Kidney (tissue), 14 donors: Measurements from ENCODE around the gene MAP2K3. TPM values are rescaled to one million over a fixed set of nuclear protein-coding genes. Genes with fewer than 3 reads are reported as not detected.

ENCODE experiments used
- DNase-seq, 5 donors: peaks; one replicate each; pipeline ENCODE4 v3.0.0-alpha.2; 2013 to 2020
- FAIRE-seq: peaks from 2 replicates; lab custom pipeline; 2012; peaks lifted over from hg19 to GRCh38; lab: Jason Lieb, UNC
- H3K27ac ChIP-seq, 2 donors: one replicate each; pipeline ENCODE4 v1.7.0; 2013; ENCODE audit warnings: low read depth in 2 of 2, low read length in 2 of 2, inconsistent platforms in 1 of 2
- H3K27me3 ChIP-seq: one replicate; pipeline ENCODE4 v1.7.1; 2013; ENCODE audit warnings: low read length, inconsistent platforms; ENCODE audit not compliant: control insufficient read depth, insufficient read depth
- H3K36me3 ChIP-seq, 3 donors: one replicate each; pipeline versions ENCODE4 v1.7.0 to v1.7.1; 2013; ENCODE audit warnings: low read length in 3 of 3, control low read depth in 1 of 3, inconsistent platforms in 1 of 3; ENCODE audit not compliant: insufficient read depth in 3 of 3, control insufficient read depth in 2 of 3
- H3K4me1 ChIP-seq, 3 donors: one replicate each; pipeline versions ENCODE4 v1.7.0 to v1.7.1; 2013; ENCODE audit warnings: low read length in 3 of 3, inconsistent platforms in 1 of 3, low read depth in 1 of 3; ENCODE audit not compliant: control insufficient read depth in 2 of 3, insufficient read depth in 2 of 3
- H3K4me3 ChIP-seq, 3 donors: one replicate each; pipeline versions ENCODE4 v1.7.0 to v1.8.1; 2013; ENCODE audit warnings: low read length in 3 of 3, control low read depth in 1 of 3, inconsistent platforms in 1 of 3
- H3K9ac ChIP-seq, 3 donors: one replicate each; pipeline versions ENCODE4 v1.7.0 to v1.7.1; 2013; ENCODE audit warnings: low read length in 3 of 3, control low read depth in 1 of 3, inconsistent platforms in 1 of 3
- H3K9me3 ChIP-seq, 3 donors: one replicate each; pipeline versions ENCODE4 v1.7.0 to v1.7.1; 2013; ENCODE audit warnings: low read length in 3 of 3, control low read depth in 1 of 3, inconsistent platforms in 1 of 3; ENCODE audit not compliant: control insufficient read depth in 2 of 3, insufficient read depth in 1 of 3
- CTCF ChIP-seq: IDR thresholded peaks from 3 replicates; pipeline ENCODE4 v1.5.1; 2012; ENCODE audit warnings: mild to moderate bottlenecking, moderate library complexity, borderline replicate concordance; ENCODE audit not compliant: insufficient read depth; ENCODE audit errors: extremely low read depth
- intact Hi-C: fragments of 100-400 bp; cut with DNase I; formaldehyde crosslinking; loops from one replicate; pipeline ENCODE4 v1.11.1; 2022
- polyA plus RNA-seq: library from polyadenylated mRNA; stranded (reverse); fragments of 350-450 nt; fragmentation: Illumina TruSeq; extraction: RNeasy Lipid Tissue Mini Kit (QIAGEN cat#74804); gene quantifications from one replicate; pipeline ENCODE4 v1.2.3, GENCODE V29; 2014; ENCODE audit warnings: low read depth, low replicate concordance; ENCODE audit not compliant: insufficient read depth
- total RNA-seq: library from RNA; stranded (reverse); fragmentation: NEBNext Ultra II Directional; extraction: Animal tissue kit (Norgen Biotek cat#: 25700); gene quantifications from one replicate; pipeline ENCODE4 v1.2.1, GENCODE V29; 2021
- donor health status: control.
- donor health status: control.
- donor health status: control.
- donor health status: control.
- donor health status: control.
- donor health status: DM: yes; HTN: yes; CAD: no.
- donor health status: Normal renal cell carcinoma (clear cell type).

MAP2K3 gene
- total and polyA plus RNA-seq, 2 donors from 2014 or later, result 40.1 to 44.0 TPM

DNA sequence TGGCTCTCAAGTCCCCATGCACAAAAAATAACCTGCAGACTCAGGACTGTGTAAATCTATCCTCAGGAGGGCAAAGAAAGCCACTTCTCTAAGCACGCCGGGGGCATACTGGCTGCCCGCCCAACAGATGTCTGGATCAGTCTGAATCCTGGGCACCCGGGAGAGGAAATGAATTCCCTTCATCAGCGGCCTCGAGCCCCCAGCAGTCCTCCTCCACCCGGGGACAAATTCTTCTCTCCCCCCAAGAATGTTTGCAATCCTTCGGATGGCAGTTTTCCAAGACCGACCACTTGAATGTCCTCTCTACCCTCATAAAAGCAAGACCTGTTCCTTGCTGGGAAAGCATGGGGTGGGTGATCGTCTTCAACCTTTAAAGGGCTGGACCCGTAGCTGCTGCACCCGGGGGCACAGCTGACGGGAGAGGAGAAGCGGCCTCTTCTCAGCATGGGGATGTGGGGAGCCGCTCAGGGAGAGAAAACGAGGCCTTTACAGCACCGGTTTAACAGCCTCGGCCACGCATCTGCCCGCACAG, 9.4 kb upstream of the MAP2K3 start:
- Histone ChIP-seq H3K27me3 (no peaks in the 10 kb centered on the region), H3K4me3 (peak overlapping the region; percentile 53 to 70 (median 62)), H3K9ac (peak overlapping the region in 2 of 3 donors; percentile 20 to 58), H3K4me1 (peaks cover 0 to 7% (median 0%) of the 10 kb centered on the region in 3 donors), H3K36me3 (no peaks in the 10 kb centered on the region), H3K9me3 (no peaks in the 10 kb centered on the region), H3K27ac (no peak overlapping the region)
- intact Hi-C loops, result no loop called here
- no peak for FAIRE-seq
- no peak for TF ChIP-seq CTCF
- DNase-seq, result peak in 1 of 5 donors; percentile 45

DNA sequence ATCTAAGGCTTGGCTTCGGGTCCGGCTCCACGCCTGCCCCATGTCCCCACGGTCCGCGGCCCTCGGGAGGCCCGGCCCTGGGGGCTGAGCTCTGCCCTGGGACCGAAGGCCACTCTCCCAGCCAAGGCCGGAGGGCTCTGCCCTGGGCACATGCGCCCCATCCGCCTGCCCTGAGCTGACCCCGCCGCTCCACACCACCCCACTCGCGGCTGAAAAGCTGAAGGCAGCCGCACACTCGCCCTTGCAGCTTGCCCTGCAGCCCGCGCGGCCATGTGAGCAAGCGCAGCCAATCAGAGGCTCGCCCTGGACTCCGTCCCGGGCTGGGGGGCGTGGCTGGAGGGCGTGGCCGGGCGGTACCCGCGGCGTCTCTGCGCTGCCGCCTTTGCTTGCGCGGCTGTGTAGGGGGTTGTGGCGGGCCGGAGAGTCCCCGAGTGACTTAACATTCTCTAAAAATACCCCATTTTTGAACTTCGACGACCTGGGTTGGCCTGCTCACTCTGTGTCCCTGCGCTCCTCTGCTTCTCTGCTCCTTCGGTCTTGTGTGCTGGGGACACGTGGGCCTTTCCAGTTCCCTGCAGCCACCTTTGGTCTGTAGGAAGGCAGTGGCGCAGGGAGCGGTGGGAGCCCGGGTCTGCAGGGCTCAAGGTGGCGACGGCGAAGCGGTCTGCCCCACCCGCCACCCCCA, 8.8 kb upstream of the MAP2K3 start:
- intact Hi-C loops, result no loop called here
- Histone ChIP-seq H3K9ac (peak overlapping the region in 2 of 3 donors; percentile 20 to 58), H3K27ac (no peak overlapping the region), H3K4me3 (peak overlapping the region; percentile 62 to 71 (median 70)), H3K36me3 (no peaks in the 10 kb centered on the region), H3K9me3 (no peaks in the 10 kb centered on the region), H3K27me3 (no peaks in the 10 kb centered on the region), H3K4me1 (peaks cover 0 to 7% (median 0%) of the 10 kb centered on the region in 3 donors)
- peak; percentile 91 to 98 (median 93) for DNase-seq
- no peak for FAIRE-seq
- no peak for TF ChIP-seq CTCF

- DNase-seq (no peak), FAIRE-seq (no peak)
- TF ChIP-seq CTCF, result no peak
- intact Hi-C loops, result no loop called here
- Histone ChIP-seq H3K4me1 (peaks cover 0 to 7% (median 0%) of the 10 kb centered on the region in 3 donors), H3K27ac (no peak overlapping the region), H3K9ac (no peak overlapping the region), H3K4me3 (peak overlapping the region in 2 of 3 donors; percentile 26 to 70), H3K27me3 (no peaks in the 10 kb centered on the region), H3K9me3 (no peaks in the 10 kb centered on the region), H3K36me3 (no peaks in the 10 kb centered on the region)
Measured at GRCh38 chr17:21276264-21276588, 8.3 kb upstream of the MAP2K3 start.
